Trophoblast cell (in vitro differentiated cells and primary cell): ENCODE measurements around the gene OPCML.

Source experiments
- DNase-seq, 2 donors: peaks; one replicate each; pipeline ENCODE4 v3.0.0-alpha.2; 2016
- H2AFZ ChIP-seq: 2 replicates; pipeline ENCODE4 v1.6.1; 2013; ENCODE audit warnings: low read length, moderate library complexity, mild to moderate bottlenecking; ENCODE audit not compliant: insufficient read depth, poor library complexity
- H2AK5ac ChIP-seq: 2 replicates; pipeline ENCODE4 v1.6.1; 2013; ENCODE audit warnings: mild to moderate bottlenecking, low read length
- H2BK120ac ChIP-seq: 2 replicates; pipeline ENCODE4 v1.6.1; 2013; ENCODE audit warnings: low read length, mild to moderate bottlenecking, moderate library complexity; ENCODE audit not compliant: insufficient read depth, poor library complexity
- H2BK12ac ChIP-seq: 2 replicates; pipeline ENCODE4 v1.6.1; 2013; ENCODE audit warnings: mild to moderate bottlenecking, low read length, moderate library complexity
- H2BK5ac ChIP-seq: 2 replicates; pipeline ENCODE4 v1.6.1; 2013; ENCODE audit warnings: low read length, low read depth, moderate library complexity, mild to moderate bottlenecking; ENCODE audit not compliant: poor library complexity
- H3K14ac ChIP-seq: 2 replicates; pipeline ENCODE4 v1.6.1; 2013; ENCODE audit warnings: mild to moderate bottlenecking, low read length
- H3K18ac ChIP-seq: 2 replicates; pipeline ENCODE4 v1.6.1; 2013; ENCODE audit warnings: mild to moderate bottlenecking, low read length
- H3K23ac ChIP-seq: 2 replicates; pipeline ENCODE4 v1.6.1; 2013; ENCODE audit warnings: low read length
- H3K27ac ChIP-seq: 2 replicates; pipeline ENCODE4 v1.5.1; 2013; ENCODE audit warnings: low read depth, mild to moderate bottlenecking, inconsistent platforms, low read length, moderate library complexity
- H3K27me3 ChIP-seq: 2 replicates; pipeline ENCODE4 v1.6.1; 2013; ENCODE audit warnings: inconsistent platforms, mild to moderate bottlenecking, low read length, moderate library complexity; ENCODE audit not compliant: insufficient read depth
- H3K36me3 ChIP-seq, 2 experiments: 1 replicate in 1 of 2; 2 replicates in 1 of 2; pipeline ENCODE4 v1.6.1; 2013; ENCODE audit warnings: low read length in 2 of 2, mild to moderate bottlenecking in 2 of 2, moderate library complexity in 1 of 2; ENCODE audit not compliant: insufficient read depth in 2 of 2, control insufficient read depth in 1 of 2
- H3K4ac ChIP-seq: 2 replicates; pipeline ENCODE4 v1.6.1; 2013; ENCODE audit warnings: low read depth, mild to moderate bottlenecking, low read length, moderate library complexity
- H3K4me1 ChIP-seq, 2 experiments: 1 replicate in 1 of 2; 2 replicates in 1 of 2; pipeline ENCODE4 v1.6.1; 2013; ENCODE audit warnings: low read length in 2 of 2, mild to moderate bottlenecking in 2 of 2, moderate library complexity in 1 of 2; ENCODE audit not compliant: insufficient read depth in 2 of 2, control insufficient read depth in 1 of 2
- H3K4me2 ChIP-seq: 2 replicates; pipeline ENCODE4 v1.6.1; 2013; ENCODE audit warnings: inconsistent platforms, mild to moderate bottlenecking, low read length, moderate library complexity
- H3K4me3 ChIP-seq: 2 replicates; pipeline ENCODE4 v1.5.1; 2013; ENCODE audit warnings: mild to moderate bottlenecking, low read depth, low read length, inconsistent platforms
- H3K79me1 ChIP-seq: one replicate; pipeline ENCODE4 v1.6.1; 2013; ENCODE audit warnings: low read length
- H3K79me2 ChIP-seq: 2 replicates; pipeline ENCODE4 v1.6.1; 2013; ENCODE audit warnings: low read length, mild to moderate bottlenecking; ENCODE audit not compliant: control insufficient read depth, insufficient read depth, poor library complexity
- H3K9ac ChIP-seq: 2 replicates; pipeline ENCODE4 v1.6.1; 2013; ENCODE audit warnings: mild to moderate bottlenecking, low read length
- H3K9me3 ChIP-seq: 2 replicates; pipeline ENCODE4 v1.6.1; 2013; ENCODE audit warnings: low read depth, mild to moderate bottlenecking, control low read depth, inconsistent platforms, low read length; ENCODE audit not compliant: insufficient read depth
- H4K12ac ChIP-seq: 2 replicates; pipeline ENCODE4 v1.6.1; 2013; ENCODE audit warnings: low read depth, mild to moderate bottlenecking, low read length, moderate library complexity
- H4K8ac ChIP-seq: 2 replicates; pipeline ENCODE4 v1.6.1; 2013; ENCODE audit warnings: low read depth, mild to moderate bottlenecking, low read length, moderate library complexity
- H4K91ac ChIP-seq: one replicate; pipeline ENCODE4 v1.6.1; 2013; ENCODE audit warnings: low read depth, mild to moderate bottlenecking, low read length, moderate library complexity
- WGBS: extraction: QIAGEN DNeasy Blood & Tissue Kit; methylation state at CpG from one replicate; pipeline ENCODE4 v1.1.7; 2013; ENCODE audit warnings: missing lambda C conversion rate; ENCODE audit not compliant: insufficient read length, insufficient coverage; ENCODE audit errors: extremely low coverage; 5-methylcytosine and 5-hydroxymethylcytosine counted together

OPCML gene

GRCh38 chr11:133506023-133506422 lies 26.3 kb downstream of the OPCML start:
- Histone ChIP-seq H2BK120ac (no peak overlapping the region), H3K14ac (no peak overlapping the region), H2BK12ac (no peak overlapping the region), H3K4me2 (no peak overlapping the region), H2BK5ac (no peak overlapping the region), H2AK5ac (no peak overlapping the region), H3K4ac (no peak overlapping the region), H3K4me1 (no peaks in the 10 kb centered on the region), H3K79me1 (no peaks in the 10 kb centered on the region), H3K9ac (no peak overlapping the region), H3K79me2 (no peaks in the 10 kb centered on the region), H4K12ac (no peak overlapping the region), H3K23ac (no peak overlapping the region), H3K27me3 (no peaks in the 10 kb centered on the region), H4K91ac (no peak overlapping the region), H4K8ac (no peak overlapping the region), H3K27ac (no peak overlapping the region), H2AFZ (no peak overlapping the region), H3K4me3 (no peak overlapping the region), H3K18ac (no peak overlapping the region), H3K9me3 (no peaks in the 10 kb centered on the region), H3K36me3 (no peaks in the 10 kb centered on the region)
- DNase-seq = no peak
- no CpG with 5 or more reads among the region's 3 CpGs for WGBS

DNA sequence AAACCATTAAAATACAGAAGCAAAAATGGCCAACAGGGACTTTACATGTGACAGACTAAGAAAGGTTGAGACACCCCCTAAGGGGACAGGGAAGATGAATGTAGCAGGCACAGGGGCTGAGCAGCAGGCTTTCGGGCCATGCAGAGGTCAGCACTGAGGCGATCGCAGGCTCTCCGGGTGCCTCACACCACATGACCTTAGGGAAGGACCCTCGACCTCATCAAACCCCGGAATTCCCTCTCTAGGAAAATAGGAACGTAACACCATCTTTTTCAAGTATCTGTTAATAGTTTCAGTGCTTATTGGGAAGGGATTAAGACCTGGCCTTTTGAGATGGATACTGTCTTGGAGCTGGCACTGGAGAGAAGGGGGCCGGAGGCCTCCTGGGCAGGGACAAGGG lies 27.4 kb downstream of the OPCML start:
- no CpG with 5 or more reads among the region's 8 CpGs for WGBS

GRCh38 chr11:133503776-133504175 lies 28.5 kb downstream of the OPCML start:
- Histone ChIP-seq H4K8ac (no peak overlapping the region), H3K36me3 (no peaks in the 10 kb centered on the region), H3K4me3 (no peak overlapping the region), H3K23ac (no peak overlapping the region), H3K4me2 (no peak overlapping the region), H2BK12ac (no peak overlapping the region), H3K4me1 (no peaks in the 10 kb centered on the region), H3K79me2 (no peaks in the 10 kb centered on the region), H3K4ac (no peak overlapping the region), H3K79me1 (no peaks in the 10 kb centered on the region), H2BK5ac (no peak overlapping the region), H3K27me3 (no peaks in the 10 kb centered on the region), H2BK120ac (no peak overlapping the region), H3K14ac (no peak overlapping the region), H3K9me3 (no peaks in the 10 kb centered on the region), H3K27ac (no peak overlapping the region), H3K9ac (no peak overlapping the region), H4K91ac (no peak overlapping the region), H2AK5ac (no peak overlapping the region), H2AFZ (no peak overlapping the region), H4K12ac (no peak overlapping the region), H3K18ac (no peak overlapping the region)
- no peak for DNase-seq
- no CpG with 5 or more reads among the region's 5 CpGs for WGBS

More for the DNA sequence above, 27.4 kb downstream of the OPCML start:
- Histone ChIP-seq H4K91ac (no peak overlapping the region), H3K23ac (no peak overlapping the region), H3K27me3 (no peaks in the 10 kb centered on the region), H3K14ac (no peak overlapping the region), H2AFZ (no peak overlapping the region), H4K12ac (no peak overlapping the region), H3K4ac (no peak overlapping the region), H2BK5ac (no peak overlapping the region), H3K4me3 (no peak overlapping the region), H3K9ac (no peak overlapping the region), H3K4me1 (no peaks in the 10 kb centered on the region), H3K79me2 (no peaks in the 10 kb centered on the region), H3K9me3 (no peaks in the 10 kb centered on the region), H2BK120ac (no peak overlapping the region), H4K8ac (no peak overlapping the region), H3K27ac (no peak overlapping the region), H3K79me1 (no peaks in the 10 kb centered on the region), H3K4me2 (no peak overlapping the region), H3K18ac (no peak overlapping the region), H3K36me3 (no peaks in the 10 kb centered on the region), H2AK5ac (no peak overlapping the region), H2BK12ac (no peak overlapping the region)
- DNase-seq = no peak

DNA sequence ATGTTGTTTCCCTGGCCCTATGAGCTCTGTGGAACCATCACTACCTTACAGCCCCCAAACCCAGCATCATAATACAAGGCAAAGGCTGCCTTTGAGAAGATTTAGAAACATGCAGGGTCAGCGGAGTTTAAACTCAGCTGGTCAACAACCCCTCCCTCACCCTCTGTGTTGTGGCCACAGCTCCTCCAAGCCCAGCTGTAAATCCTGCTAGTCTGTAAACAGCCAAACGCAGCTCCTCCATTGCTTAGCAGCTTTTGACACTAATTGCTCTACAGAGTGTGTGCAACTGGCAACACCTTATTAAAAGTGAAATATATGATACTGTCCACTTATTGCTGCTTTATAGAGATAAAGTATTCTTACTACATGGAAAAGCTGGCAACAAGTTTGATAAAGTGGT lies 29.1 kb downstream of the OPCML start:
- no peak for DNase-seq
- no CpG with 5 or more reads among the region's 2 CpGs for WGBS
- H4K8ac ChIP-seq = no peak overlapping the region

More for the DNA sequence above, 29.1 kb downstream of the OPCML start:
- no peaks in the 10 kb centered on the region for H3K79me1 ChIP-seq
- no peak overlapping the region for H3K4ac ChIP-seq
- no peaks in the 10 kb centered on the region for H3K4me1 ChIP-seq
- H3K27ac ChIP-seq = no peak overlapping the region
- H3K9ac ChIP-seq = no peak overlapping the region
- no peak overlapping the region for H2BK5ac ChIP-seq
- H3K18ac ChIP-seq = no peak overlapping the region
- H3K79me2 ChIP-seq = no peaks in the 10 kb centered on the region
- H3K4me3 ChIP-seq = no peak overlapping the region
- no peak overlapping the region for H3K23ac ChIP-seq
- no peak overlapping the region for H3K14ac ChIP-seq
- no peaks in the 10 kb centered on the region for H3K9me3 ChIP-seq
- no peaks in the 10 kb centered on the region for H3K27me3 ChIP-seq
- H2AK5ac ChIP-seq = no peak overlapping the region
- no peak overlapping the region for H3K4me2 ChIP-seq
- H4K12ac ChIP-seq = no peak overlapping the region
- no peak overlapping the region for H4K91ac ChIP-seq
- H2BK120ac ChIP-seq = no peak overlapping the region
- H3K36me3 ChIP-seq = no peaks in the 10 kb centered on the region
- no peak overlapping the region for H2AFZ ChIP-seq
- no peak overlapping the region for H2BK12ac ChIP-seq
